ENCODE data around the gene POGZ.

The POGZ gene

GRCh38 chr1:151364996-151365395 lies 94.3 kb downstream of the POGZ start:
- TF ChIP-seq ZNF565 (CRISPR knock-in tag; conservative IDR thresholded peaks at IDR 0.05; ENCODE audit: low read depth) (no peak), TOX (CRISPR knock-in tag; IDR thresholded peaks at IDR 0.05; ENCODE audit: borderline replicate concordance) (no peak)
- no peak; the same call in 2 of the 3 replicates for ATAC-seq

GRCh38 chr1:151362308-151363155 lies 96.8 kb downstream of the POGZ start:
- ATAC-seq, result no peak
- no peak for TF ChIP-seq CSRNP3 (CRISPR knock-in tag; IDR thresholded peaks at IDR 0.05)
- TF ChIP-seq OSR1 (CRISPR knock-in tag; IDR thresholded peaks at IDR 0.05), result no peak
- TF ChIP-seq TCF4 (CRISPR knock-in tag; IDR thresholded peaks at IDR 0.05; ENCODE audit: borderline replicate concordance), result no peak
- no peak for TF ChIP-seq ZNF565 (CRISPR knock-in tag; conservative IDR thresholded peaks at IDR 0.05; ENCODE audit: low read depth)
- no peak for TF ChIP-seq SNAI2 (CRISPR knock-in tag; IDR thresholded peaks at IDR 0.05)
- TF ChIP-seq PATZ1 (CRISPR knock-in tag; IDR thresholded peaks at IDR 0.05; ENCODE audit: borderline replicate concordance), result no peak
- no peak for TF ChIP-seq ISL1 (CRISPR knock-in tag; IDR thresholded peaks at IDR 0.05)
- TF ChIP-seq PPARA (CRISPR knock-in tag; IDR thresholded peaks at IDR 0.05; ENCODE audit: borderline replicate concordance), result no peak
- TF ChIP-seq ZC3H10 (CRISPR knock-in tag; IDR thresholded peaks at IDR 0.05), result no peak
- no peak for TF ChIP-seq ZNF8 (CRISPR knock-in tag; IDR thresholded peaks at IDR 0.05)
- no peak for TF ChIP-seq ESRRG (CRISPR knock-in tag; IDR thresholded peaks at IDR 0.05)
- TF ChIP-seq ARNTL (CRISPR knock-in tag; IDR thresholded peaks at IDR 0.05; ENCODE audit: borderline replicate concordance, low read depth), result no peak
- TF ChIP-seq TSHZ2 (CRISPR knock-in tag; IDR thresholded peaks at IDR 0.05), result no peak
- no peak for TF ChIP-seq CSDC2 (CRISPR knock-in tag; IDR thresholded peaks at IDR 0.05)
- no peak for TF ChIP-seq ZFP30 (CRISPR knock-in tag; IDR thresholded peaks at IDR 0.05)
- TF ChIP-seq RARB (CRISPR knock-in tag; IDR thresholded peaks at IDR 0.05), result no peak

GRCh38 chr1:151361883-151362282 lies 97.4 kb downstream of the POGZ start:
- TF ChIP-seq RARB (CRISPR knock-in tag; IDR thresholded peaks at IDR 0.05) (no peak), ZNF70 (CRISPR knock-in tag; IDR thresholded peaks at IDR 0.05) (no peak), SNAI2 (CRISPR knock-in tag; IDR thresholded peaks at IDR 0.05) (no peak), CREB5 (CRISPR knock-in tag; IDR thresholded peaks at IDR 0.05; ENCODE audit: low read depth) (no peak), CSRNP3 (CRISPR knock-in tag; IDR thresholded peaks at IDR 0.05) (no peak), ZFP3 (CRISPR knock-in tag; IDR thresholded peaks at IDR 0.05) (no peak), TCF4 (CRISPR knock-in tag; IDR thresholded peaks at IDR 0.05; ENCODE audit: borderline replicate concordance) (no peak), PPARA (CRISPR knock-in tag; IDR thresholded peaks at IDR 0.05; ENCODE audit: borderline replicate concordance) (no peak), CSDC2 (CRISPR knock-in tag; IDR thresholded peaks at IDR 0.05) (no peak), GLIS3 (CRISPR knock-in tag; IDR thresholded peaks at IDR 0.05) (no peak), ESRRG (CRISPR knock-in tag; IDR thresholded peaks at IDR 0.05) (no peak), ZNF565 (CRISPR knock-in tag; conservative IDR thresholded peaks at IDR 0.05; ENCODE audit: low read depth) (no peak), POU6F1 (CRISPR knock-in tag; IDR thresholded peaks at IDR 0.05; ENCODE audit: borderline replicate concordance, low read depth) (no peak), TOX (CRISPR knock-in tag; IDR thresholded peaks at IDR 0.05; ENCODE audit: borderline replicate concordance) (no peak)
- ATAC-seq, result no peak

Measured in SK-N-SH treated with all-trans-retinoic acid at 6 μM for 48 hours (cell line).